ENCODE data around the gene AGT.

The AGT gene

GRCh38 chr1:230703679-230704385, 10.1 kb downstream of the AGT start:
- H3K36me3 Mint-ChIP-seq (ENCODE audit: low read depth): no peaks in the 10 kb centered on the region
- peak overlapping the region; percentile 37 for H3K27ac Mint-ChIP-seq
- no peak for DNase-seq
- no peak for TF ChIP-seq CTCF (IDR thresholded peaks at IDR 0.05)
- no peaks in the 10 kb centered on the region for H3K9me3 Mint-ChIP-seq
- no peak overlapping the region for H3K4me3 Mint-ChIP-seq
- H3K4me1 Mint-ChIP-seq: peaks cover 55% of the 10 kb centered on the region
- H3K27me3 Mint-ChIP-seq (ENCODE audit: low read depth, poor library complexity): peaks cover 3% of the 10 kb centered on the region

GRCh38 chr1:230702934-230703678, 10.8 kb downstream of the AGT start:
- Mint-ChIP-seq H3K36me3 (ENCODE audit: low read depth) (no peaks in the 10 kb centered on the region), H3K9me3 (no peaks in the 10 kb centered on the region), H3K4me1 (peaks cover 47% of the 10 kb centered on the region), H3K27me3 (ENCODE audit: low read depth, poor library complexity) (peaks cover 3% of the 10 kb centered on the region), H3K4me3 (no peak overlapping the region), H3K27ac (peak overlapping the region; percentile 37)
- TF ChIP-seq CTCF (IDR thresholded peaks at IDR 0.05): no peak
- peak; percentile 30 for DNase-seq

- Mint-ChIP-seq H3K9me3 (no peaks in the 10 kb centered on the region), H3K36me3 (ENCODE audit: low read depth) (no peaks in the 10 kb centered on the region), H3K27ac (no peak overlapping the region), H3K4me3 (no peak overlapping the region), H3K4me1 (peaks cover 41% of the 10 kb centered on the region), H3K27me3 (ENCODE audit: low read depth, poor library complexity) (peaks cover 6% of the 10 kb centered on the region)
- no peak for DNase-seq
- TF ChIP-seq CTCF (IDR thresholded peaks at IDR 0.05): no peak
Measured at GRCh38 chr1:230701895-230702768, 11.8 kb downstream of the AGT start.

DNA sequence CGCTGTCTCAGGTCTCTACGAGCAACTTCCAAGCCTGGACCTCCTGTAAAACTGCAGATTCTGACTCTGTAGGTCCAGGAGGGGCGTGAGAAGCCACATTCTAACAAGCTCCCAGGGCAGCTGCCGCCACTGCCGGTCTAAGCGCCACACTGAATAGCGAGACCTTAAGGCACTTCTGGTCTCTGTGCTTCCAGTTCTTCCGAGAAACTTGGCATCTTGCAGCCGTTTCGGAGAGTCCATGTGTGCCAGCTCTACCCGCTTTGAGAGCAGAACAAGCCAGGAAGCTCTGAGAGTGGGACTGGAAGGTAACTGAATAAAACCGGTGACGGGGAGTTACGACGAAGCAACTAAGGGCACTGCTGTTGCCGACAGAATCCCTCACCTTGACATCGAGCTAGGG, 12.5 kb downstream of the AGT start:
- H3K4me3 Mint-ChIP-seq: no peak overlapping the region
- peaks cover 34% of the 10 kb centered on the region for H3K4me1 Mint-ChIP-seq
- H3K9me3 Mint-ChIP-seq: no peaks in the 10 kb centered on the region
- no peaks in the 10 kb centered on the region for H3K36me3 Mint-ChIP-seq (ENCODE audit: low read depth)
- DNase-seq: no peak
- H3K27ac Mint-ChIP-seq: no peak overlapping the region
- TF ChIP-seq CTCF (IDR thresholded peaks at IDR 0.05): no peak
- H3K27me3 Mint-ChIP-seq (ENCODE audit: low read depth, poor library complexity): peaks cover 6% of the 10 kb centered on the region

DNA sequence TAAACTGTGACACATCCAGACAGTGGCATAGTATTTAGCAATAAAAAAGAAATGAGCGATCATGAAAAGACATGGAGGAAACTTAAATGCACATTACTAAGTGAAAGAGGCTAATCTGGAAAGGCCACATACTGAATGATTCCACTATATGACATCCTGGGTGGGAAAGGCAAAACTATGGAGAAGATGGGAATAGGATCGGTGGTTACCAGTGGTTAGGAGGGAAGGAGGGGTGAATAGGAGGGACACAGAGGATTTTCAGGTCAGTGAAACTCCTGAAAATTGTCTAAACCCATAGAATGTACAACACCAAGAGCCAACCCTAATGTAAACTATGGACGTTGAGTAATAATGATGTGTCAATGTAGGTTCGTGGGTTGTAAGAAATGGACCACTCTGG, 13.8 kb downstream of the AGT start:
- Mint-ChIP-seq H3K9me3 (no peaks in the 10 kb centered on the region), H3K27me3 (ENCODE audit: low read depth, poor library complexity) (peaks cover 6% of the 10 kb centered on the region), H3K27ac (no peak overlapping the region), H3K4me3 (no peak overlapping the region), H3K36me3 (ENCODE audit: low read depth) (no peaks in the 10 kb centered on the region), H3K4me1 (peaks cover 34% of the 10 kb centered on the region)
- DNase-seq: no peak
- TF ChIP-seq CTCF (IDR thresholded peaks at IDR 0.05): no peak
